ENCODE results near the gene DLG2.

The DLG2 gene

GRCh38 chr11:84958295-84958694 is 668.8 kb downstream of the DLG2 start:
- DNase-seq = no peak

DNA sequence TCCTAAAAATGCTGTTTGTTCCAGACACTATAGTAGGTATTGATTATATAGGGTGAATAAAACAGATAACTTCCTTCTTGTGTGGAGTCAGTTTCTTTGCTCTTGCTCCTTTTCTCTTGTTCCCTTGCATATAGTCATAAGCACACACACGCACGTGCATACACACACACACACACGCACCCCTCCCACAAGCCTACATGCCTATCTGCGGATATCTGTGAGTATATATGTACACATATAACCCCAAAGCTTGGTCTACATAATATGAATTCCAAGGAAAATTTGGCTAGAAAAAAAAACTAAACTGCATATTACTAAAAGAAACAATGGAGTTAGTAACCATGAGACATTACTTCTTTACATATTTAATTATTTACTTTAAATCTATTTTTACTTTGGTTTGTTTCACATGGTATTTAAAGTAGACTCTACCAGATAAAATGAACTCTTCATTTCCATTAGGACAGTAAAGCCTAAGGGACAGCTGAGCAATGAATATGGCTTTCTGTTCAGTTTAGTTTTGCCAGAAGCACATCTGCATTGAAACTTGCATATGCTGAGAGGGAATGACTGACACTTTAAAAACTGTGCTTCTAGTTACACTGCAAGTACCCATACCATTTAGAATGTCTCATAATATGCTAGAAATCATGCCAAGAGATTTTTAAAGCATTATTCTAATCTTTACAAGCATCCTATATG is 676.4 kb downstream of the DLG2 start:
- DNase-seq = no peak

GRCh38 chr11:84947970-84948580 is 679.1 kb downstream of the DLG2 start:
- no peak for DNase-seq

- no peak for DNase-seq
These were observed 680.1 kb downstream of the DLG2 start for GRCh38 chr11:84947070-84947469.

DNA sequence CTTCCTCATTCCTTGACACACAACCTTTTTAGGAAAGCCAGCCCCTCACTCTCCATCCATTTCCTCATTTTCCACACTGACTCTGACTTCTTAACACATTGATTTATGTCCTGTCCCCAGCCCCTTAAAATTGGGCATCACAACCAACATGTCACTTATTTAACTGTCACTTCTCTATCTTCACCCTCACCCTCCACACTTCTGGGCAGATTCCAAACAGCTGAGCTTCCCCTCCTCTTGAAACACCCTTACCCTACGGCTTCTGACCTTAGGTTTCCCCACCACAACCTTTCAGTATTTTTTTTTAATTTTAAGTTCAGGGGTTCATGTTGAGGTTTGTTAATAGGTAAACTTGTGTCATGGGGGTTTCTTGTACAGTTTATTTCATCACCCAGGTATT is 696.3 kb downstream of the DLG2 start:
- no peak for DNase-seq

- DNase-seq = no peak
These were observed 697.4 kb downstream of the DLG2 start for GRCh38 chr11:84929738-84930137.

DNA sequence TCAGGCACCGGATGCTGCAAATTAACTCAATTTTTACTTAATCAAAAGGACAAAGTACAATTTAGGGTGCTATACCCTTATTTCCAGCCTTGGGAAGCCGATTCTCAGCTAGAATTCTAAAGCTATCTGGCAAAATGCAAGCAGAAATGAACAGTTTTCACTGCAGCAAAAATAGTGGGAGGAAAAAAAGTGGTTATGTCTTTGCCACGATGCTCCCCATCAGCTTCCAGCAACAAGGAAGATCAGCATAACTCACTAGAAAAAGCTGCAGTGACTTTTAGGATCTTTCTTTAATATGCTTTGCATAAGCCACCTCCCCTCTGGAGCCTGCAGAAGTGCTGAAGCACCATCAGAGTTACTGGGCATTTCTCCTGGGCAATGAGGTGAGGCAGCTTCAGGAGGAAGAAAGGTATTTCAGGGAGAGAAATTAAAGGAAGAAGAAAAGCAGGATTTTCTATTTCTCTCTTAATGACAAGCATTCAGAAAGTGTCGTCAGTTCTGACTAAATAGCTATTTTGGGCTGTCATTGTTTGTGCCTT is 702.9 kb downstream of the DLG2 start:
- DNase-seq = no peak

DNA sequence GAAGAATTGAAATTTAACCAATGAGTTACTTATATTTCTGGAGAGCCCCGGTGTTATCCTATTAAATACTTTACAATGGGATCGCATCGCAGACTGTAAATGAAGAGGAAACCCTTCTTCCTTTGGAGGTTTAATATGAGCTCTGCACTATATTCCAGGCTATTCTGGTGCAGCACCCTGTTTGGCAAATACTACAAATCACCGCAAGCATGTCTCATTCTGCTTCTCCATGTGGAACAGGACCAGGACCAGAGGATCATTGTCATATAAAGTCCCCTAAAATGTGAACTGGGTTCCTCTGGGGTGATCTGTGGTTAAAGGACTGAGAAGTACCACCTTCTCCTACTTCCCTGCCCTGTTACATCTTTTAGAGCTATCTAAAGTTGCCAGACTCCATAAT is 703.7 kb downstream of the DLG2 start:
- DNase-seq = no peak

DNA sequence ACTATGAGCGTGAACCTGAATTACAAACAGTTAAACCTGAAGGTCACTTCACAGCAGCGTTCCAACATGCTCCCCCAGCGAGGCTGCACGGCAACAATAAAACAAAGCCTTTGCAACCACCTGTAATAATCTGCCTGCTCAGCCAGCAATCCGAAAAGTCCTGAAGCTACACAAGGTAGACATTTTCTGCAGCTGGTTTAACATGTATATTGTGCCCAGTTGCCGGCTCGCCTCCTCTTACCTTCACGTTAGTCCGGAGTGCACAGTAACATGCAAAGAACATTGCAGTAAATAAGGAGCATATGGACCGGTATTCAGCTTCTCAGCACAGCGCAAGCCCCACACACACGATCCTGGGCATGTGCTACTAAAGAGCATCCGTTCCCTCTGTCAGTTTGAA is 704.3 kb downstream of the DLG2 start:
- no peak for DNase-seq

- no peak for DNase-seq
These were observed 704.8 kb downstream of the DLG2 start for GRCh38 chr11:84922212-84922805.

DNA sequence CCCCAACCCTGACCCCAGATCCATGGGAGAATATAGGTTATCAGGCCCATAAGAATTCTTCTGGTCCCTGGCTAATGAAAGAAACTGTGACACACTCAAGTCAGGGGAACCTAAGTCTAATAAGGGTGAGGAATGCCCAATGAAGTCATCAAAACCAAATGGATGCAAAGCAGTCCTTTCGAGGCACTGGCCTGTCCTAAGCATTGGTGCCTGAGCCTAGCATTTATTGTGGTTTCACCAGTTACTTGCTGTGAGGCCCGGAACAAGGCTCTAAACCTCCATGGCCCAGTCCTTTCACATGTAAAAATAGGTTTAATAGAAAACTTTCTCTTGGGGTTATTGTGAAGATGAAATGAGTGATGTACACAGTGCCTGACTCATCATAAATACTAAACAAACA is 712.6 kb downstream of the DLG2 start:
- DNase-seq = no peak

GRCh38 chr11:84909740-84910139 is 717.4 kb downstream of the DLG2 start:
- DNase-seq = no peak

GRCh38 chr11:84906995-84907394 is 720.1 kb downstream of the DLG2 start:
- DNase-seq = no peak

- DNase-seq = no peak
These were observed 721.7 kb downstream of the DLG2 start for GRCh38 chr11:84905411-84905810.

GRCh38 chr11:84902445-84902844 is 724.7 kb downstream of the DLG2 start:
- no peak for DNase-seq

DNA sequence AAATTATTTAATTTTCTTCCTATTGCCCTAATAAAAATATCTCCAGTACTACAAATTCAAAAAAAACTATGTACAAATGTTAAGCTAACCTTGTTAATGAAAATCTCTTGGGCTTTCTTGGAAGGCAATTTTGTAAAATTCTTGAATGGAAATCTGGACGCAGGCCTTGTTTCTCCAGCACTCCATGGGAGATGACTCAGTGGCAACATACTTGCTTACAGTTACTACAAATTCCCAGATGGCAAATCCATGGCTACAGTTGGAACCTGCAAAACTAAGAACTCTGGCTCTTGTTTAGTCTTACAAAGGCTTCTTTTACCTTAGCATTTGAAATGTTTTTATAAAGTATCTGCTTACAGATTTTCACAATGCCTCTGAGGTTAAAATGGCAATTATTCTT is 725.2 kb downstream of the DLG2 start:
- no peak for DNase-seq

- DNase-seq = no peak
These were observed 727.4 kb downstream of the DLG2 start for GRCh38 chr11:84899740-84900139.

DNA sequence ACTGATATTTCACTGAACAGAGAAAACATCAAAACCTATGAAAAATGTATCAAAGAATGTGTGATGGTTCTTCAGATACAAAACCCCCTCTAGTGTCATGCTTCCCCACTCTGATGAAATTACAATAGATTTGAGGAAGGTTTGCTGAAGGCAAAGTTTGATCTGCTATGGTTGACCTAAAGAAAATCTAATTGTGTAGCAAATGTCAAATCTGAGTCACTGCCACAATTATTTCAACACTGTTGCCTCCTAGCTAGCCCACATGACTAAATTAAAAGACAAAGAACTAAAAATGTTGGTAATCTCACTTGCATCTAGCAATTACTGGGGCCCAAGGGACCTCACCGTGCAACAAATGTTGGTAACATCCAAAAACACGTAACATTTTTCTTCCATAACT is 728.0 kb downstream of the DLG2 start:
- DNase-seq = no peak

- no peak for DNase-seq
These were observed 732.5 kb downstream of the DLG2 start for GRCh38 chr11:84894666-84895065.

DNA sequence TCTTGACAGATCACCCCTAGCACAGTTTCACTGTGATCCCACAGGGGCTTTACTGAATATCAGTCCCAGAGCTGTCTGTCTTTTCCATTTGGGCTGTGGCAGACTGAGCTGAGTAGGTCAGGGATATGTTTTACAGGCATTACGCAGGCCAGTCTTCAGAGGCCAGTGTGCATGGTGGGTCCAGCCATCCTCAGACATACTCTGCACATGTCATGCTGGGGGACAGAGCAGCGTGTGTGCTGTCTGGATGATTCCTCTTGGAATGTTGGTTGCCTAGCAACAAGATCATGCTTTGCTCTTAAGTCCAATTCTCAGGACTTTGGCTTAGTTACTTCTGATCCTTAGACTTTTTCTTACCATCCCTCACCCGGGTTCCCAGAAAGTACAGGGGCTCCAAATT is 736.5 kb downstream of the DLG2 start:
- DNase-seq = no peak

DNA sequence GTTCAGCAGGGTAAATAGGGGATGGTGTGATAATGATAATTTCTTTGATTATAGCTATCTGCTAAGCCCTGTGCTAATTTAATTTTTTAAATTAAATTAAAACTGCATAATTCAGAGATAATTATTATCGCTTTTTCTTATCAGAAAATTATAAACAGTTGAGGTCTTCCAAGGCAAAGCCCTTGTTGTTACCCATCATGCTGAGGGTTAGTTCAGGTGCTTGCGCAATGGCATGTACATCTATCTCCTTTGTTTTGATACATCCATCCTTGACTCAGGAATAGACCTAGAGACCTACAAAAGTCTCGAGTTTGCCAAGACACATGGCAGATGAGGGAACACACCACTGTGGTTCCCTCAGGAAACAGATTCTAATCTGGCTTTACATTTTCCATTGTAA is 737.6 kb downstream of the DLG2 start:
- DNase-seq = no peak

DNA sequence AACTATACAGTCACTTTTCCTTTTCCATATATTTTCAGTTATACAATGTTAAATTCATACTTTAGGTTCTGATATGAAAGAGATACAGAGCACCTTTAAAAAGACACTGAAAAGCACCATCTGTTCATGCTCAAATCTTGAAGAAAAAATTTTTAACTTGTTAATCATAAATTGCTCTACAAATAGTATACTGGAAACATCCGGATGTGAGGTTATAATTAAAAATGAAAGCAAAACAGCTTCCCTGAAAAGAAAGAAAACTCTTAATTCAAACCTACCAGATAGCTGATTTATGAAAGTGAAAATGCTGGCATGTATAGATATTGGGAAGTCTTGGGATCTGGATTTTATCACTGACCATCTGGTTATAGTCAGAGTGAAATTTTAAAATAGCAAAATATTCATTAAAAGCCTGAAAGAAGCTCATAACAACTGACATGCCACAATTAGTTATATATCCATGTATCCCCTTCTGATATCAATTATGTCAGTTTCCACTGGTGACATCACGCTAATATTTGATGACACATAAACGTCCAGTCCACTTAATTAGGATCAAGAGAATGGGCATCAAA is 740.0 kb downstream of the DLG2 start:
- DNase-seq = no peak

DNA sequence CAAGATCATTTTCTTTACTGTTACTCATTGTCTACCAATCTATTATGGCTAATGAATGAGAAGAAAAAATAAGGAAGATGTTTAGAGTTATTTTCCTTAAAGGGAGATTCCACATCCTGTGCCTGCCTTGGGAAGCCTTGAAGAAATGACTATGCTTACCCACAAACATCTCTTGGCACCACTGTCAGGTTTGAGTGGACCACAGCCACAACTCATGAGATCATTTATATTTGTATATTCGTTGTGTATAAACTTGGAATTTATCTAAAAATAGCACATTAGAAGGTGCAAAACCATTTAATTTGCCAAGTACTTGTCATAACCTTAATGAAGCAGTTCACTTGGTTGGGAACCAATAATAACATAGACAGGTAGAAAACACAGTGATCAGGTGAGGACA is 740.8 kb downstream of the DLG2 start:
- no peak for DNase-seq

- no peak for DNase-seq
These were observed 742.3 kb downstream of the DLG2 start for GRCh38 chr11:84884836-84885235.

Measured in CD4-positive, alpha-beta T cell treated with Interferon alpha-2 for 1 hour (primary cell).